ENCODE results near the gene NFKB1.

NFKB1 gene

DNA sequence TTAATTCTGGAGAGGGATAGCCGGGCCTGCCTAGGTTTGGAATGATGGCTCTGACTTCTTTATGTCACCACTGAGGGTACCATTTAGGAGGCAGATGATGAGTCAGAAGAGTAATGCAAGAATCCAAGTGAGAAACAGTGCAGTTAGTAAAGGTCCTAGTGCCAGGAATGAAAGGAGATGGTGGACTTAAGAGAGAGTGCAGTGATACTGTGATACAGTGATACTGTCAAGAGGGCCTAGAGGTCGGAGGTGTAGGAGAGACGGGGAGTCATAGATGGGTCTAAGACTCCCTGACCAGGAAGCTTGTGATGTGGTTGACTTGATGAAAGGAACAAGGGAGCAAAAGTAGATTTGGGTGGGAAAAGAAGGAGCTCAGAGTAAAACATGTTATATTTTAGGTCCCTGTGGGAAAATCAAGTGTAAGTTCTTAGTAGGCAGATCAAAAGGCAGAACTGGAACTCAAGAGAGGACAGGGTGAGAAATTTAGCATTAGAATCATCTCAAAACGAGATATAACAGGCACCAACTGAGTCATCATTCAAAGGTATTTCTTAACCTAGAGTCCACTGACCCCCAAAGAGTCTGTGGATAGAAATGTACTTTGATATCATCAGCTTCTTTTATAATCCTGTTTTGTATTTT, 85.0 kb downstream of the NFKB1 start:
- no peak overlapping the region for H3K4me3 ChIP-seq (ENCODE audit: low read length)
- TF ChIP-seq, protein P1, sequence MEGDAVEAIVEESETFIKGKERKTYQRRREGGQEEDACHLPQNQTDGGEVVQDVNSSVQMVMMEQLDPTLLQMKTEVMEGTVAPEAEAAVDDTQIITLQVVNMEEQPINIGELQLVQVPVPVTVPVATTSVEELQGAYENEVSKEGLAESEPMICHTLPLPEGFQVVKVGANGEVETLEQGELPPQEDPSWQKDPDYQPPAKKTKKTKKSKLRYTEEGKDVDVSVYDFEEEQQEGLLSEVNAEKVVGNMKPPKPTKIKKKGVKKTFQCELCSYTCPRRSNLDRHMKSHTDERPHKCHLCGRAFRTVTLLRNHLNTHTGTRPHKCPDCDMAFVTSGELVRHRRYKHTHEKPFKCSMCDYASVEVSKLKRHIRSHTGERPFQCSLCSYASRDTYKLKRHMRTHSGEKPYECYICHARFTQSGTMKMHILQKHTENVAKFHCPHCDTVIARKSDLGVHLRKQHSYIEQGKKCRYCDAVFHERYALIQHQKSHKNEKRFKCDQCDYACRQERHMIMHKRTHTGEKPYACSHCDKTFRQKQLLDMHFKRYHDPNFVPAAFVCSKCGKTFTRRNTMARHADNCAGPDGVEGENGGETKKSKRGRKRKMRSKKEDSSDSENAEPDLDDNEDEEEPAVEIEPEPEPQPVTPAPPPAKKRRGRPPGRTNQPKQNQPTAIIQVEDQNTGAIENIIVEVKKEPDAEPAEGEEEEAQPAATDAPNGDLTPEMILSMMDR (conservative IDR thresholded peaks at IDR 0.05; ENCODE audit: low read length) = no peak
- DNase-seq (ENCODE audit: low read depth) = no peak

DNA sequence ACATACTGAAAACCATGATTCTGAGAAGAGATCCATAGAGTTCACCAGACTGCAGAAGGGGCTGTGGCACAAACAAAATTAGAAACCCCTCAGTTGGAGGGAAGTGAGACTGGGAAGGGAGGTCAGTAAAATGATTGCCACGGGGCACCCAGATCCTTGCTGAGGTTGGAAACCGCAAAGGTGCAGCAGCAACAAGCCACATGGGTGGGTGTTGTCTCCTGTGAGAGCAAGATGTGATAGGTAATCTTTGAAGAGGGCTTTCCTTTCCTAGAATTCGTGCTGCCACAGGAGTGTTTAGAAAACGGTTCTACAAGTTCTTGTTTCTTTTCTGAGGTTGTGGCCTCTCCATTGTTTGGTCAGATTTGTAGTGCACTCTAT, 85.5 kb downstream of the NFKB1 start:
- TF ChIP-seq, protein P1 (conservative IDR thresholded peaks at IDR 0.05; ENCODE audit: low read length) = no peak
- DNase-seq (ENCODE audit: low read depth) = no peak

DNA sequence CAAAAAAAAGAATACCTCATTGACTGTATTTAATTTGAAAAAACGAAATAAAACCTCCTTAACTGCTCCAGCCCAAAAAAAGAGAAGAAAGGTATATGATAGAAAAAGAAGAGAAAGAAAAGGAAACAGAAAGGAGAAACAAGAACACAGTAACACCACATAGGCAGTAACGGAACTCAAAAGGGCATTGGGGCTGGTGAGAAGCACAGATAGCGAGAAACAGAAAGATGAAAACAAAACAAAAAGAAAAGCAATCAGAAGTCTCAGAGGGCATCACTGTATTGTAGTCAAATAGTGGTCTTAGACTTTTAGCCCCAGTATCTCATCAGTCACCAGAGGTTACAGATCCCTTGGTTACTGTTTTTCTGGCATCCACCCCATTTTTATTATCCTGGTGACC, 88.6 kb downstream of the NFKB1 start:
- no peak overlapping the region for H3K4me3 ChIP-seq (ENCODE audit: low read length)
- TF ChIP-seq, protein P1 (conservative IDR thresholded peaks at IDR 0.05; ENCODE audit: low read length) = no peak
- DNase-seq (ENCODE audit: low read depth) = no peak

More for the DNA sequence above, 85.5 kb downstream of the NFKB1 start:
- H3K4me3 ChIP-seq (ENCODE audit: low read length) = no peak overlapping the region

DNA sequence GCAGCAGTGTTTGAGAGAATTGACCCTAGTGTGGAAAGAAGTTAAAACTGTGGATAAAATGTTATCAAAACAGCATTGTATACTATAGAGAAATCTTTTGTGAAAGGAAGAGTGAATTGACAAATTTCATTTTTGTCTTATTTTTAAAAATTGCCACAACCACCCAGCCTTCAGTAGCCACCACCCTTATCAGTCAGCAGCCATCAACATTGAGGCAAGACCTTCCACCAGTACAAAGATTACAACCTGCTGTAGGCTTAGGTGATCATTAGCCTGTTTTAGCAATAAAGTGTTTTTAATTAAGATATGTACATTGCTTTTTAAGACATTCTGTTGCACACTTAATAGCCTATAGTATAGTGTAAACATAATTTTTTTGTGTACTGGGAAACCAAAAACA, 91.1 kb downstream of the NFKB1 start:
- TF ChIP-seq, protein P1 (conservative IDR thresholded peaks at IDR 0.05; ENCODE audit: low read length) = no peak
- DNase-seq (ENCODE audit: low read depth) = no peak
- no peak overlapping the region for H3K4me3 ChIP-seq (ENCODE audit: low read length)

DNA sequence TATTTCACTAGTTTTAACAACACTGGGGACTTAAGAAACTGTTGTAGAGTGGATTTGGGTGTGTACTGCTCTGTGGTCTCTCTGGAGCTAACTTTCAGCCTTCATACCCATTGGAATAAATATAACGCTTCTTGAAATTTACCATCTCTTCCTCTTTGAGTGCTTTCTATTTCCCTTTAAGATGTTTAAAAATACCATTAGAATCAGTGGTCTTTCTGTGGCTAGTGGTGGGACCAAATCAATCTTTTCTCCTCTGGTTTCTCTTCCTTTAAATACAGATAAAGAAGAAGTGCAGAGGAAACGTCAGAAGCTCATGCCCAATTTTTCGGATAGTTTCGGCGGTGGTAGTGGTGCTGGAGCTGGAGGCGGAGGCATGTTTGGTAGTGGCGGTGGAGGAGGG, 92.0 kb downstream of the NFKB1 start:
- TF ChIP-seq, protein P1 (conservative IDR thresholded peaks at IDR 0.05; ENCODE audit: low read length) = no peak
- DNase-seq (ENCODE audit: low read depth) = no peak
- H3K4me3 ChIP-seq (ENCODE audit: low read length) = no peak overlapping the region

DNA sequence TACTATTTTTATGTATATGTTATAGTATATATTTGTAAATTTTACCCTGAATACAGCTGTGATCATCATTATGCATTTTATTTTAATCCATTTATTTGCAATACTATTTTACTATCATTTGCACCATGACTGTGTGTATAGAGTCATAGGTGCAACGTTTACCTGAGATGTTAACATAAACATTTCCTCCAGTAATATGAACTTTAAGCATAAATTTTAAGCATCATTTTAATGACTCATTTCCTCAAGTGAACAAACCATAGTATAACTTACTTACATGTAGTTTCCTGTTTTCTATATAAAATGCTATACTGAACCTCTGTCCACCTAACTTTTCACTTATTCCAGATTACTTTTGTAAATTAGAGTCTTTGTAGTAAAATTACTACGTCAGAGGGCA, 92.8 kb downstream of the NFKB1 start:
- no peak overlapping the region for H3K4me3 ChIP-seq (ENCODE audit: low read length)
- no peak for DNase-seq (ENCODE audit: low read depth)
- TF ChIP-seq, protein P1 (conservative IDR thresholded peaks at IDR 0.05; ENCODE audit: low read length) = no peak

DNA sequence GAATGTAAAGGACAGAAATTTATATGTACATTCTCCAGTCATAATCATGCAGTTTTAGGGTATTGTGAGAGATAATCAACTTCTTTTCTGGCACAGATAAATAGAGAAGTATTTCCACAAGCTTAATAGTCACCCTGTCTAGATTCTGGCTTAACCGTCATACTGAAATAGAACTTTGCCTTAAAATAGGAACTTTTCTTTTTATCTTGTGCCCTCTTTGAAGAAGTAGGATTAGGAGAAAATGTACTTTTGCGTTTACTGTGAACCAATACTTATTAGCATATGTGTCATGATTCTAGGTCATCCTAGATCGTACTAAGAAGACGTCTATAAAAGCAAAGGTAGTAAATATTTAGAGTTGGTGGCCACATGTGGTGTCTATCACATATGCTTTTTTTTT, 95.4 kb downstream of the NFKB1 start:
- TF ChIP-seq, protein P1 (conservative IDR thresholded peaks at IDR 0.05; ENCODE audit: low read length) = no peak
- DNase-seq (ENCODE audit: low read depth) = no peak
- H3K4me3 ChIP-seq (ENCODE audit: low read length) = no peak overlapping the region

Data from AG10803 (cell line).